K562 treated with DMSO at 1 percent for 24 hours (cell line): ENCODE results near the gene PPIL1. TPM values are rescaled to one million over a fixed set of nuclear protein-coding genes. Genes with fewer than 3 reads are reported as not detected.

Source experiments
- total RNA-seq: library from RNA; unstranded; fragments of 300-600 nt; gene quantifications from 2 replicates; pipeline ENCODE4 v1.2.3, GENCODE V29; 2022; ENCODE audit warnings: low read depth; ENCODE audit not compliant: insufficient read depth

The PPIL1 gene
- 30.9 and 36.1 TPM in 2 replicates for total RNA-seq

GRCh38 chr6:36874443-36875249 is at the start of gene PPIL1:
Gene PPIL1 (minus strand): TSS chr6:36874803. CDS start chr6:36874772, 31 bp downstream.

GRCh38 chr6:36885461-36886401 is 11.1 kb upstream of the PPIL1 start, which contains the start of gene C6orf89:
Gene C6orf89 (plus strand): TSS chr6:36885952. CDS start chr6:36899445, 13,493 bp downstream.

DNA sequence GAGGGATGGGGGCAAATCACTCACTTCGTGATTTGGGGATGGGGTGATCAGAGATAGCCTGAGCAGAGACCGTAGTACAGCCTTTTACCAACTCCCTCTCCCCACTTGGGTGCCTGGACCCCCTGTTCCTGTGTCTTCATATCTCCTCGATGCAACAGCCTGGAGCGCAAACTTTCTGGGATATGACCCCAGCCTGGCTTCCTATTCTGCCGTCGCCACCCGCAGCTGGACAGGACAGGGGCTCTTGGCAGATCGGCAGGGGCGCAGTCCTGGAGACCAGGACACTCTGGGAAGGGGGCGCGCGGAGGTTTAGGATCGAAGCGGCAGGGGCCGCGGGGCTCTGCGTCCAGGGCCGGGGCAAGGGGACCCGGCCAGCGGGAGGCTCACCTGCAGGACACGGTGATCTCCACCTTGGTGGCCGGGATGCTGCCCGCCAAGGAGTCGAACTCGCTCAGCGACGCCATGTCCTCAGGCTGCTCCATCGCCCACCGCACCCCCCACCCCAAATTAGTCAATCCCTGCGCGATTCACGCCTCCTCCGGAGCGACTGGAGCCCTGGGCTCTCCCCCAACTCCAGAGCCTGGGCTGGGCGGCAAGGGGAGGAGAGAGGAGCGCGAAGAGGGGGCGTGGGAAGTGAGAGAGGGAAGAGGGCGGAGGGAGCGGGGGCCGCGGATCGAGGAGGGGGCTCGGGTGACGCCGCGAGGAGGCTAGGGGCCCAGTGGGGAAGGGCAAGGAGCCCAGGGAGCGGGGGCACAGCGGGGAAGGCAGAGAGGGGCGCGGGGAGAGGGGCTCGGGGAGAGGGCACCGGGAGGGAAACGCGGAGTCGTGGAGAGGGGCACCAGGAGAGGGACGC is 35.5 kb downstream of the PPIL1 start, which contains the start of gene CPNE5:
TSS of gene CPNE5 (minus strand) at position 549 of the 853 bp plus-strand sequence. CDS start at position 482, 67 bp downstream.

Other genes with a start within 250 kb of the PPIL1 start
- 29.7 and 30.4 TPM in 2 replicates for gene CDKN1A, start 196.1 kb downstream of the PPIL1 start, total RNA-seq
- not detected in 2 replicates for gene RAB44, start 177.0 kb downstream of the PPIL1 start, total RNA-seq
- gene CPNE5, start 35.4 kb downstream of the PPIL1 start, total RNA-seq: 1.9 and 2.9 TPM in 2 replicates
- gene C6orf89, start 11.1 kb upstream of the PPIL1 start, total RNA-seq: 57.2 and 65.7 TPM in 2 replicates
- gene PI16, start 79.9 kb upstream of the PPIL1 start, total RNA-seq: 4.5 and 7.9 TPM in 2 replicates
- 295 and 299 TPM in 2 replicates for gene MTCH1, start 111.4 kb upstream of the PPIL1 start, total RNA-seq
- gene FGD2, start 130.9 kb upstream of the PPIL1 start, total RNA-seq: 1.2 and 1.6 TPM in 2 replicates